NB4 (cell line): ENCODE data around the gene SCYGR2.

Source experiments
- MAX ChIP-seq: IDR thresholded peaks from 2 replicates; pipeline ENCODE4 v1.6.1; 2011; ENCODE audit warnings: low read depth, low read length
- MYC ChIP-seq: IDR thresholded peaks from 2 replicates; pipeline ENCODE4 v1.6.1; 2011; ENCODE audit warnings: low read depth, low read length
- POLR2A ChIP-seq: IDR thresholded peaks from 2 replicates; pipeline ENCODE4 v1.6.1; 2011; ENCODE audit warnings: mild to moderate bottlenecking; ENCODE audit not compliant: insufficient read length; ENCODE audit errors: extremely low read depth
- TF ChIP-seq, protein P1 (sequence below): IDR thresholded peaks from one replicate; pipeline ENCODE4 v1.5.1; 2012; ENCODE audit warnings: low read depth, low read length

GRCh38 chr2:227629435-227629834, 30.7 kb downstream of the SCYGR2 start:
- TF ChIP-seq, protein P1, sequence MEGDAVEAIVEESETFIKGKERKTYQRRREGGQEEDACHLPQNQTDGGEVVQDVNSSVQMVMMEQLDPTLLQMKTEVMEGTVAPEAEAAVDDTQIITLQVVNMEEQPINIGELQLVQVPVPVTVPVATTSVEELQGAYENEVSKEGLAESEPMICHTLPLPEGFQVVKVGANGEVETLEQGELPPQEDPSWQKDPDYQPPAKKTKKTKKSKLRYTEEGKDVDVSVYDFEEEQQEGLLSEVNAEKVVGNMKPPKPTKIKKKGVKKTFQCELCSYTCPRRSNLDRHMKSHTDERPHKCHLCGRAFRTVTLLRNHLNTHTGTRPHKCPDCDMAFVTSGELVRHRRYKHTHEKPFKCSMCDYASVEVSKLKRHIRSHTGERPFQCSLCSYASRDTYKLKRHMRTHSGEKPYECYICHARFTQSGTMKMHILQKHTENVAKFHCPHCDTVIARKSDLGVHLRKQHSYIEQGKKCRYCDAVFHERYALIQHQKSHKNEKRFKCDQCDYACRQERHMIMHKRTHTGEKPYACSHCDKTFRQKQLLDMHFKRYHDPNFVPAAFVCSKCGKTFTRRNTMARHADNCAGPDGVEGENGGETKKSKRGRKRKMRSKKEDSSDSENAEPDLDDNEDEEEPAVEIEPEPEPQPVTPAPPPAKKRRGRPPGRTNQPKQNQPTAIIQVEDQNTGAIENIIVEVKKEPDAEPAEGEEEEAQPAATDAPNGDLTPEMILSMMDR, result no peak
- TF ChIP-seq POLR2A, result no peak
- TF ChIP-seq MAX, result no peak
- no peak for TF ChIP-seq MYC
